ENCODE results near the gene SLC6A13. TPM values are rescaled to one million over a fixed set of nuclear protein-coding genes. Genes with fewer than 3 reads are reported as not detected.
A peak's percentile ranks its signal among the peaks of the same experiment; 100 is the strongest.

Gene SLC6A13
- total and polyA plus RNA-seq, 2 of the 8 experiments (the other 6 are each of a cell fraction or from before 2014, with no cell fraction given): 0.03 TPM; not detected in 1

- no peak overlapping the region for H2BK5ac ChIP-seq (ENCODE audit: low read depth, low read length)
- TF ChIP-seq KDM4A (IDR thresholded peaks at IDR 0.05; ENCODE audit: low read depth, low read length, severe bottlenecking): no peak
- no peak for TF ChIP-seq CREB1 (IDR thresholded peaks at IDR 0.05)
- CTCF ChIA-PET (ENCODE audit: partially characterized antibody): interaction anchor here (1.2 to 2.5 kb wide), 2 partner anchors 19 to 53 kb away, joined by 3 to 11 read pairs; no protein-coding TSS in a partner anchor
- H3K4me2 ChIP-seq (ENCODE audit: insufficient read depth in 1 of 2, low read depth in 2 of 2, low read length in 2 of 2): no peak overlapping the region
- no peak overlapping the region for H3K14ac ChIP-seq (ENCODE audit: insufficient read length)
- H3K36me3 ChIP-seq (ENCODE audit: control insufficient read depth in 2 of 4, insufficient read depth in 4 of 4, low read length in 3 of 4): no peaks in the 10 kb centered on the region
- DNase-seq (ENCODE audit: low read depth in 1 of 2, low spot score in 2 of 2) (no peak), FAIRE-seq (no peak)
- POLR2A ChIA-PET (ENCODE audit: partially characterized antibody): no interaction called here
- no peak overlapping the region for H2BK12ac ChIP-seq (ENCODE audit: low read depth, low read length)
- H2BK20ac ChIP-seq (ENCODE audit: low read length): no peak overlapping the region
- H3K23me2 ChIP-seq (ENCODE audit: low read depth, low read length): no peaks in the 10 kb centered on the region
- peaks cover 8 to 13% of the 10 kb centered on the region in 2 experiments for H3K9me3 ChIP-seq (ENCODE audit: insufficient read depth in 2 of 2, low read depth in 1 of 2, low read length in 1 of 2)
- H2BK120ac ChIP-seq (replicated peaks; ENCODE audit: low read depth, low read length): no peak overlapping the region
- H3K27ac ChIP-seq (ENCODE audit: low read depth, low read length): no peak overlapping the region
- H3K27me3 ChIP-seq (replicated peaks in 1 of 4; ENCODE audit: control insufficient read depth in 3 of 4, extremely low read depth in 1 of 4, insufficient read depth in 3 of 4, low read length in 3 of 4): no peaks in the 10 kb centered on the region
- WGBS, 2 experiments (ENCODE audit: extremely low coverage in 1 of 2, insufficient coverage in 1 of 2, insufficient read length in 1 of 2, insufficient replicate concordance in 2 of 2, low coverage in 1 of 2, low lambda C conversion rate in 2 of 2, missing lambda C conversion rate in 1 of 2): 84% methylated on average over 15 of the region's 19 CpGs; no CpG with 5 or more reads in 1 of the 2 experiments
- no peak overlapping the region for H4K5ac ChIP-seq (ENCODE audit: insufficient read length, low read depth, low read length)
- H3K4ac ChIP-seq (replicated peaks; ENCODE audit: insufficient read length, low read depth, low read length): no peak overlapping the region
- no peak overlapping the region; the same call in 1 of the 2 replicates for H4K8ac ChIP-seq (ENCODE audit: extremely low read depth, insufficient read depth, low read length)
- H2BK15ac ChIP-seq (ENCODE audit: low read length): no peak overlapping the region
- H2AK5ac ChIP-seq (ENCODE audit: low read depth, low read length): 0 out of 2 replicates have a peak overlapping the region, but pooled peaks have one; percentile 4
- no peak overlapping the region for H2AFZ ChIP-seq (ENCODE audit: low read length)
- H3K23ac ChIP-seq (ENCODE audit: insufficient read length): no peak overlapping the region
- no peak overlapping the region for H3K4me3 ChIP-seq (ENCODE audit: extremely low read depth in 1 of 4, insufficient read depth in 2 of 4, low read depth in 3 of 4, low read length in 4 of 4)
- H3K4me1 ChIP-seq (replicated peaks in 1 of 4; ENCODE audit: control insufficient read depth in 3 of 4, insufficient read depth in 4 of 4, low read length in 3 of 4): no peaks in the 10 kb centered on the region
- no peaks in the 10 kb centered on the region for H4K20me1 ChIP-seq (replicated peaks in 1 of 2; ENCODE audit: control insufficient read depth in 1 of 2, insufficient read depth in 2 of 2, low read length in 2 of 2)
- no peak overlapping the region for H3K9ac ChIP-seq (replicated peaks in 1 of 4; ENCODE audit: extremely low read depth in 1 of 4, low read depth in 3 of 4, low read length in 3 of 4)
- no peak overlapping the region for H4K91ac ChIP-seq (replicated peaks; ENCODE audit: insufficient read length, low read length)
- H3K18ac ChIP-seq (ENCODE audit: extremely low read depth, low read length): no peak overlapping the region
- H3K79me2 ChIP-seq (ENCODE audit: control insufficient read depth in 1 of 2, insufficient read depth in 2 of 2, low read length in 2 of 2): no peaks in the 10 kb centered on the region
- no peak overlapping the region for H3K56ac ChIP-seq (replicated peaks; ENCODE audit: insufficient read length, low read depth, low read length)
- no peaks in the 10 kb centered on the region for H3K79me1 ChIP-seq (ENCODE audit: low read depth, low read length)
Observed at GRCh38 chr12:238736-239398, 23.8 kb downstream of the SLC6A13 start.
